Measurements from ENCODE around the gene RPUSD1. TPM values are rescaled to one million over a fixed set of nuclear protein-coding genes. Genes with fewer than 3 reads are reported as not detected.

The RPUSD1 gene
- total RNA-seq, 1 experiment from 2014 or later = 72.6 TPM

- Histone ChIP-seq H3K4me1 (ENCODE audit: insufficient read depth, low read length) (peaks cover 3% of the 10 kb centered on the region; the same call in 1 of the 2 replicates), H3F3A (ENCODE audit: low read length, unreplicated experiment) (no peaks in the 10 kb centered on the region), H3K27ac (ENCODE audit: low read length) (no peak overlapping the region), H3K36me3 (ENCODE audit: low read depth, low read length) (no peaks in the 10 kb centered on the region), H3K9ac (ENCODE audit: low read length) (no peak overlapping the region), H3K9me2 (replicated peaks; ENCODE audit: low read length) (no peaks in the 10 kb centered on the region), H3K27me3 (ENCODE audit: low read length) (no peaks in the 10 kb centered on the region), H2AFZ (ENCODE audit: low read length) (no peak overlapping the region), H3K9me3 (ENCODE audit: low read length) (no peaks in the 10 kb centered on the region), H4K20me1 (ENCODE audit: low read length) (no peaks in the 10 kb centered on the region), H3K4me2 (ENCODE audit: low read length) (no peak overlapping the region), H3K4me3 (ENCODE audit: low read length) (no peak overlapping the region), H3K79me2 (ENCODE audit: low read length) (peaks cover 5% of the 10 kb centered on the region)
- no TSS peak for BruUV-seq (replicated peaks)
- TF ChIP-seq EZH2phosphoT487 (IDR thresholded peaks at IDR 0.05; ENCODE audit: borderline replicate concordance, low read length) = no peak
- TF ChIP-seq CTCF (conservative IDR thresholded peaks at IDR 0.05; ENCODE audit: low read depth, low read length) = no peak
- no peak for TF ChIP-seq EZH2 (IDR thresholded peaks at IDR 0.05; ENCODE audit: low read length, unreplicated experiment)
- intact Hi-C loops (cut with micrococcal nuclease) = no loop called here
- CTCF ChIA-PET = no interaction called here
- DNase-seq (no peak), ATAC-seq (no peak)
- POLR2A ChIA-PET (ENCODE audit: unreplicated experiment) = no interaction called here
Observed at GRCh38 chr16:805474-805873, 17.3 kb upstream of the RPUSD1 start.

- BruUV-seq (replicated peaks) = no TSS peak
- no peaks in the 10 kb centered on the region for H3K9me2 ChIP-seq (replicated peaks; ENCODE audit: low read length)
- no peak overlapping the region for H3K27ac ChIP-seq (ENCODE audit: low read length)
- DNase-seq (no peak), ATAC-seq (no peak)
- no peak overlapping the region for H3K4me3 ChIP-seq (ENCODE audit: low read length)
- H3K4me2 ChIP-seq (ENCODE audit: low read length) = no peak overlapping the region
- TF ChIP-seq CTCF (conservative IDR thresholded peaks at IDR 0.05; ENCODE audit: low read depth, low read length) (no peak), EZH2 (IDR thresholded peaks at IDR 0.05; ENCODE audit: low read length, unreplicated experiment) (no peak), EZH2phosphoT487 (IDR thresholded peaks at IDR 0.05; ENCODE audit: borderline replicate concordance, low read length) (no peak)
- H3F3A ChIP-seq (ENCODE audit: low read length, unreplicated experiment) = no peaks in the 10 kb centered on the region
- H3K79me2 ChIP-seq (ENCODE audit: low read length) = peaks cover 5% of the 10 kb centered on the region
- no peaks in the 10 kb centered on the region for H3K9me3 ChIP-seq (ENCODE audit: low read length)
- ChIA-PET POLR2A (ENCODE audit: unreplicated experiment) (no interaction called here), CTCF (no interaction called here)
- H3K36me3 ChIP-seq (ENCODE audit: low read depth, low read length) = no peaks in the 10 kb centered on the region
- no peak overlapping the region for H3K9ac ChIP-seq (ENCODE audit: low read length)
- no peak overlapping the region for H2AFZ ChIP-seq (ENCODE audit: low read length)
- intact Hi-C loops (cut with micrococcal nuclease) = no loop called here
- no peaks in the 10 kb centered on the region for H4K20me1 ChIP-seq (ENCODE audit: low read length)
- peaks cover 3% of the 10 kb centered on the region; the same call in 1 of the 2 replicates for H3K4me1 ChIP-seq (ENCODE audit: insufficient read depth, low read length)
- no peaks in the 10 kb centered on the region for H3K27me3 ChIP-seq (ENCODE audit: low read length)
Observed at GRCh38 chr16:804193-805048, 16.2 kb upstream of the RPUSD1 start.

DNA sequence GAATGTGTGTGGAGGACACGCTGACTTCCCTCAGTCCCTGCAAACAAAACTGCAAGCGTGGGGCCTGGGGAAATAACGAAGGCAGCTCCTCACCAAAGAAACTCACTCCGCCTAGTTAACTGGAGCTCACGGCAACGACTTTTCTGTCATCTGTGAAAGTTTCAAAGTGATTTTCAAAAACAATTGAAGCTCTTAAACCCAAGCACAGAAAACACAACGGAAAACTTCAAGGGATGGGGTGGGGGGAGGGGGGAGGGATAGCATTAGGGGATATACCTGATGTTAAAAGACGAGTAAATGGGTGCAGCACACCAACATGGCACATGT lies 15.5 kb upstream of the RPUSD1 start:
- H3K27ac ChIP-seq (ENCODE audit: low read length) = no peak overlapping the region
- no TSS peak for BruUV-seq (replicated peaks)
- no peaks in the 10 kb centered on the region for H3K9me2 ChIP-seq (replicated peaks; ENCODE audit: low read length)
- no peaks in the 10 kb centered on the region for H3K27me3 ChIP-seq (ENCODE audit: low read length)
- no peaks in the 10 kb centered on the region for H3F3A ChIP-seq (ENCODE audit: low read length, unreplicated experiment)
- POLR2A ChIA-PET (ENCODE audit: unreplicated experiment) = interaction anchor here (0.6 kb wide), 1 partner anchor 28 kb away, joined by 7 read pairs; no protein-coding TSS in a partner anchor
- DNase-seq = no peak
- peaks cover 3% of the 10 kb centered on the region; the same call in 1 of the 2 replicates for H3K4me1 ChIP-seq (ENCODE audit: insufficient read depth, low read length)
- no peaks in the 10 kb centered on the region for H3K9me3 ChIP-seq (ENCODE audit: low read length)
- no peak overlapping the region for H3K4me2 ChIP-seq (ENCODE audit: low read length)
- peaks cover 5% of the 10 kb centered on the region for H3K79me2 ChIP-seq (ENCODE audit: low read length)
- TF ChIP-seq EZH2phosphoT487 (IDR thresholded peaks at IDR 0.05; ENCODE audit: borderline replicate concordance, low read length) (no peak), CTCF (conservative IDR thresholded peaks at IDR 0.05; ENCODE audit: low read depth, low read length) (no peak), EZH2 (IDR thresholded peaks at IDR 0.05; ENCODE audit: low read length, unreplicated experiment) (no peak)
- no peak overlapping the region for H2AFZ ChIP-seq (ENCODE audit: low read length)
- CTCF ChIA-PET = no interaction called here
- no peaks in the 10 kb centered on the region for H3K36me3 ChIP-seq (ENCODE audit: low read depth, low read length)
- H3K9ac ChIP-seq (ENCODE audit: low read length) = no peak overlapping the region
- no peaks in the 10 kb centered on the region for H4K20me1 ChIP-seq (ENCODE audit: low read length)
- ATAC-seq = no peak
- H3K4me3 ChIP-seq (ENCODE audit: low read length) = no peak overlapping the region
- intact Hi-C loops (cut with micrococcal nuclease) = no loop called here

All from PC-3 (cell line).